ENCODE data around the gene VN1R5.

DNA sequence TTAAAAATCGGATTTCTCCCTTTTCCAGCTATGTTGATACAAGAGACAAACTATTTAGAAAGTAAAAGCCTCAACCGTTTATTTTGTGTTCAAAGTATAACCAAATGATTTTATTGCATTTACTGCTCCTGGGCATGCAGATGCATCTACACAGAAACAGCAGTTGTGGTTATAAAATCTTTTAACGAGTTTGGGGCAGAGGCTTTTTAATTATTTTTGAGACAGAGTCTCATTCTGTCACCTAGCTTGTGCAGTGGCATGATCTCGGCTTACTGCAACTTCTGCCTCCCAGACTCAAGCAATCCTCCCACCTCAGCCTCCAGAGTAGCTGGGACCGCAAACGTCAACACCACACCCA, 42.2 kb downstream of the VN1R5 start:
- no peak for TF ChIP-seq POLR2A (IDR thresholded peaks at IDR 0.05)
- TF ChIP-seq, protein P1, sequence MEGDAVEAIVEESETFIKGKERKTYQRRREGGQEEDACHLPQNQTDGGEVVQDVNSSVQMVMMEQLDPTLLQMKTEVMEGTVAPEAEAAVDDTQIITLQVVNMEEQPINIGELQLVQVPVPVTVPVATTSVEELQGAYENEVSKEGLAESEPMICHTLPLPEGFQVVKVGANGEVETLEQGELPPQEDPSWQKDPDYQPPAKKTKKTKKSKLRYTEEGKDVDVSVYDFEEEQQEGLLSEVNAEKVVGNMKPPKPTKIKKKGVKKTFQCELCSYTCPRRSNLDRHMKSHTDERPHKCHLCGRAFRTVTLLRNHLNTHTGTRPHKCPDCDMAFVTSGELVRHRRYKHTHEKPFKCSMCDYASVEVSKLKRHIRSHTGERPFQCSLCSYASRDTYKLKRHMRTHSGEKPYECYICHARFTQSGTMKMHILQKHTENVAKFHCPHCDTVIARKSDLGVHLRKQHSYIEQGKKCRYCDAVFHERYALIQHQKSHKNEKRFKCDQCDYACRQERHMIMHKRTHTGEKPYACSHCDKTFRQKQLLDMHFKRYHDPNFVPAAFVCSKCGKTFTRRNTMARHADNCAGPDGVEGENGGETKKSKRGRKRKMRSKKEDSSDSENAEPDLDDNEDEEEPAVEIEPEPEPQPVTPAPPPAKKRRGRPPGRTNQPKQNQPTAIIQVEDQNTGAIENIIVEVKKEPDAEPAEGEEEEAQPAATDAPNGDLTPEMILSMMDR (IDR thresholded peaks at IDR 0.05): no peak
